GM04504 (cell line): ENCODE measurements around the gene CEP63.

Source experiments
- DNase-seq: peaks from one replicate; pipeline ENCODE4 v3.0.0-alpha.2; 2012; ENCODE audit warnings: low read depth

The CEP63 gene

GRCh38 chr3:134608771-134609435, 123.0 kb downstream of the CEP63 start:
- DNase-seq = no peak

DNA sequence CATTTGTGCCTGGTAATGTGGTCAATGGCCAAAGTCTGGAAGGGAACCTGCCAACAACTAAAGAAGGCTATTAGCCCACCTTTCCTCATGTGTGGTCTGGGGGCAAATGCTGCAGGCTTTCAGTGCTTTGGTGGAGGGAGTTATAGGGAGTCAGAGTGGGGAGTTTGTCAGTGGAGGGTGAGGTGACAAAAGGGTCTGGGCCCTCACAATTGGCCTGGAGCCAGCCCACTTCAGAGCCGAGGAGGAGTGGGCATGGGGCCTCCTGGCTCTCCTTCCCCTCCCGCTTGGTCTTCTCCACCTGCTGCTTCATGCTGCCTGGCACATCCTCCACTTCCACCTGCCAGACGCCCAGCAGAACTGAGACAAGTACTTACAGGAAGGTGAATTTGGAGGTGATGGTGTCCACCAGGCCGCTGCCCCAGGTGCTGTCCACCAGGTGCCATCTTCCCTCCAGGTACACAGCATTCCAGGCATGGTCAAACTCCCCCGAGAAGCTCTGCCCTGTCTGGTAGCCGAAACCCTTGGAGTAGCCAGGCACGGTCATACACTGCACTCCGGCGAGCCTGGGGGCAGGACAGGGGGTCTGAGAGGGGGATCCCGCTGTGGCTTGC, 124.1 kb downstream of the CEP63 start:
- DNase-seq = no peak

GRCh38 chr3:134610432-134611385, 124.9 kb downstream of the CEP63 start:
- no peak for DNase-seq

DNA sequence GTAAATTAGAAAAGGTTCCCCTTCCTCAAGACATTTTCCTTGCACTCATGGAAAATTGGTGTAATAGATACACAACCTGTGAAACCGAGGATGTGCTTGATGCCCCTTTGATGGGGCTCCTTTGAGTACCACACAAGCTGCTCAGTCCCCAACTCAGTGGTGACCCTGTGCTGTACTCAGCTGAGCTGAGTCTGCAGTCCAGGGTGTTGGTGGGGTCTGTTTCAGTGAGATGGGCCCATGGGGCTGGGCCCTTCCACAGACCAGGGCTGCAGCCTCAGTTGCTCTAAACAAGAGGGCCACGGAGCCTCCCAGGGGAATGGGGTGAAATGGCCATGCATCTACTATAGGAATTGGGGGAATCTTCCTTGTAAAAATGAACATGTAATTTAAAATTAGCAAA, 125.7 kb downstream of the CEP63 start:
- no peak for DNase-seq

DNA sequence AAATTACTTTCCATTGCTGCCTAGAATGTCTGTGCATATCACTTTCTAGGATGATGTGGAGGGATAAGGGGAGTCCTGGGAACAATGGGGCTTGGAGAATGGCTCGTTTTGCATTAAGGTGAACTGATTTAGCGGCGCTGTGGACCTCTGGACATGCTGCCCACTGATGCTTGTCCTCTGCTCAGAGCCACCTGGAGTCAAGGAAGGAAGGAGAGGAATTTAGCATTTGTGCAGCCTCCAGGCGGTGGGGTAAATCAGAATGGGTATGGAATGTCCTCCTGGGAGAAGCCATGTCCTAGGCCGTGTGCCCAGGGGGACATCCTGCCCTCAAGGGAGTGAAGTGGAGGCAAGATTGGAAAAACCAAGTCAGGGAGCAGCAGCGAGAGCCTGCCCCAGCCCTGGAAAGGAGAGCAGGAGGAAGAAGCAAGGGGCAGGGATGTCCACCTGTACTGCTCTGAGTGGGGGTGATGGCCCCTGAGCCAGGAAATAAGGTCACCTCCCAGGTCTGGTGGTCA, 127.2 kb downstream of the CEP63 start:
- no peak for DNase-seq

DNA sequence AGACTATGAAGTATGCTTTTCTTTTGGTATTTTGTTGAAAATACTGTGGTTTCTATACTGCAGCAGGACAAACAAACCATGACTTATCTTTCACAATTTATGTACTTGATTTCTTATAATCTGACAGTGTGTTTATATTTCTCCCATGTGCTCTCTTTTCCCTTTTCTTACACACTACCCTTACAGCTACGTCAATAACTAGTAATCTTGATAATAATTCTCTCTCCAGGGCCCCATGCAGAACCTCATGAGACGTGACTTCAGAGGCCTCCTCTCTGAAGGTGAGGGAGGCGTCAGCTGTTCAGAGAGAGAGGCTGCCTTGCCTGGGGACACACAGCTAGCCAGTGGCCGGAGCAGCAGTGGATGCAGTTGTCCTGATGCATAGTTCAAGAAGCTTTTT, 129.1 kb downstream of the CEP63 start:
- no peak for DNase-seq

GRCh38 chr3:134615743-134616142, 129.9 kb downstream of the CEP63 start:
- no peak for DNase-seq

DNA sequence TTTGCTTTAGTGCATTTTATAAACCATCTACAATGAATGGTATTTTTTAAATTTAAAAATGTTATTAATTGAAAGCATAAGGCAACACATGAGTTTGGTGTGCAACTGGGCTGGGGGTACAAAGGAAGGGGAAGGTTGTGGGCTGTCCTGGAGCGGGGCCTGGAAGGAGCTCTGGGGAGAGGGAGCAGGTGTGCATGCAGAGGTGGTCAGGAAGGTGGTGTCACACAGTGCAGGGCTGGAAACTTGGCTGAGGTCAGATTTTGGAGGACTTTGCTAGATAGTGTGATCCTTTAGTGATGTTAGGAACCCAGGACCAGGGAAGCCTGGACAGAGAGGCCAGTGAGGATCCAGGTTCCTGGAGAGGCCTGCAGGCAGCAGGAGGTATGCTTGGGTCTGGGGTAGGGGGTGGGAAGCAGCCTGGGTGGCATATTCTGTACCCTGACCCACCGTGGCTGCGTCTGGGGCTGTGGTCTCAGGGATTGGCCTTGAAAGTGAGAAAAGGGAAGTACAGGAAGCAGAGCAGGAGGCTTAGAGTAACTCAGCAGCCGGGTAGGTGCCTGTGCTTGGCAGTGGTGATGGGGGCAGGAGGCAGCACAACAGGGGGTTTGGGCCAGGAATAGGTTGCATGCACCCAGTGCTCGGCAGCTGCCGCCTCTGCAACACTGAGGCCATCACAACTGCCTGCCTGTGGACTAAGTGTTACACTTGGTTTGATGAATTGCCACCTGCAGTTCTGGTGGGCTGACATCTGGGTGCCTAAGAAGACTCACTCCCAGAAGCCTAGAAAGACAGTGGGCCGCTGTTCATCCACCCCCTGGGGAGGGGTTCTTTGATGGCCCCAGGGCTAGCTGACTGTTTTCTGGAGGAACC, 132.0 kb downstream of the CEP63 start:
- no peak for DNase-seq

DNA sequence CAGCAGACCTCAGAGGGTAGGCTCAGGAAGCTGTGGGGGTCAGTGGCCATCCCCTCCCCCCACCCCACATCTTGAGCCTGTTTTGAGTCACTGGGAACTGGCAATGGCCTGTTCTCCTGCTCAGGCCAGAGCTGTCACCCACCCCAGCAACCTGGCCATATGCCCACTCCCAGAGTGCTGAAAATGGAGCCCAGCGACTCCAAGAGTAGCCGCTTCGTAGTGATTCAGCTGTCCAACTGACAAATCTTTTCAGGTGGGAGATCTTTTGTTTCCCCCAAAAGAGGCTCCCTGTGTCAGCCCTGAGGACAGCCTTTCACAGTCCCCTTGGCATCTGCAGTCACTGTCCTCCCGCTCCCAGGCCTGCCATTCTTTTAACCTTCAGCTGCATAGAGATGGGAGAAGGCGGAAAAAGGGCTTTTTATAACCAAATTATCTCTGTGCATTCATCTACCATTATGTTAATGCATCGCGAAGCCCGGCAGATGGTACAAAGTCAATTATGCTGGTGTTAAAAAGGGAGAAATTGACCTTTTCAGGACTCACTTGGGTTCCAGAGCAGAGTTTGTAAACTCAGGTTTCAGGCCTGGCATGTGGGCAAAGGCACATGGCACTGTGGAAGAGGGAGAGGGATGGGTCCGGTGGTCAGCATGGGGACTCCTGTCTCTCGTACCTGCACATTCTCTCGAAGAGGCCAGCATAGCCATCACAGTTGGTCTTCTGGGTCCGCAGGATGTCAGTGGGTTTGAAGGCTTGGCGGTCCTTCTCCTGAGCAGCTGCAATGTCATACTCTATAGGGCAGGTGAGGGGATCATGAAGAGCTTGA, 132.8 kb downstream of the CEP63 start:
- DNase-seq = no peak

- DNase-seq = no peak
Observed at GRCh38 chr3:134619301-134619615, 133.4 kb downstream of the CEP63 start.

- DNase-seq = no peak
Observed at GRCh38 chr3:134619884-134620445, 134.1 kb downstream of the CEP63 start.

- no peak for DNase-seq
Observed at GRCh38 chr3:134620476-134621115, 134.7 kb downstream of the CEP63 start.

DNA sequence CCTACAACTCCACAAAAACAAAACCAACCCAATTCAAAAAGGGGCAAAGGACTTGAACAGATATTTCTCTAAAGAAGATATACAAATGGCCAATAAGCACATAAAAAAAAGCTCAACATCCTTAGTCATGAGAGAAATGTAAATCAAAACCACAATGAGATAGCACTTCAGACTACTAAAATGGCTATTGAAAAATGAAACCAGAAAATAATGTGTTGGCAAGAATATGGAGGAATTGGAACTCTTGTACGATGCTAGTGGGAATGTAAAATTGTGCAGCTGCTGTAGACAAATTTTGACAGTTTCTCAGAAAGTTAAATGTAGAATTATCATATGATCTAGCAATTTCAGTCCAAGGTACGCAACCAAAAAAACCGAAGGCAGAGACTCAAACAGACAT, 136.0 kb downstream of the CEP63 start:
- no peak for DNase-seq

DNA sequence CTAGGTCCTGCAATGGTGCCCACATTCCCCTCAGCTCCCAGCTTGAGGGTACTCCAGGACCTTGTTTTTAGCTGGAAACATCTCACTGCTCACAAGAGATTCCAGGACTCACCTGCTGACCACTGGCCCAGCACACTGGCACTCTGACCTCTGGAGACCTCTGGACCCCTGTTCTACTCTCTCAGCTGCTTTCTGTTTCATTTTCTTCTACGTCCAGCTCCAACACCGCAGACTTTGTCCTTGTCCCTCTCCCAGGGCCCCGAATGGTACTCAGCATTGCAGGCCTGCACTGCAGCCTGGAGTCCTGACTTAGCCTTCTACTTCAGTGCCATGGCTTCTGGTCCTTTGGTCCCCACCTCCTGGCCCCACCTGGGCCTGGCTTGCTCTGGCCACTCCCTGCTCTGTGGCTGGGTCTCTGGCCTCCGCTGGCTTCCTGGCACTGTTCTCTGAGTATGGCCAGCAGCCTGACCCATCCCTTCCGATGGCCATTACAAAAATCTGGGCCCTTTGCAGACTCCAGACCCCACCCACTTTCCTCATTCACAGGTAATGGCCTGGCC, 137.0 kb downstream of the CEP63 start:
- DNase-seq = no peak

DNA sequence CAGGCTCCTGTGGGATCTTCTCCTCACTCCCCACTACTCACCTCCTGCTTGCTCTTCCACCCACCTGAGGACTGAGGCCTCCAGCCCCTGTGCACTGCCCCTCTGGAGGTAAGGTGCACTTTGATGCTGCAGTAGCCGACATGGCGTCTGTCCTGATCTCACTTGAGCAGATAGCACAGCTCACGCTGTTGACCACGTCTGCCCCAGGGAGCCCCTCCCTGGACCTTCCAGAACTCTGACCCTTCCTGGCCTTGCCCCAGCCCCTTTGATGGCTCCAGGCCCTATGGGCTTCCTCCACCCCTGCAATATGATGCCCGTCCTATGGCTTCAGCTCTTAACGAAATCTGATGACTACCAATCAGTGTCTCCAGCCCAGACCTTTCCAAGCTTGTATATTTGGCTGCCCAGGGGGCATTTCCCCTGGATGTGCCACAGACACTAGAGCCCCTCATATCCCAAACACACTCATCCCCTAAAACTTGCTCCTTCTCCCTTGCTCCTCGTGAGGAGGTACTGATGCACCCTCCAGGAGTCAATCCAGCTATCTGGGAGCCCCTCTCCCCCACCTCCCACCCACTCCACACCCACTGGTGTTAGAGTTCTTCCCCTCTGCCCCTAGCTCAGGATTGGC, 137.9 kb downstream of the CEP63 start:
- DNase-seq = no peak
